RPMI8226 (cell line): ENCODE results near the gene TRABD2A.
A peak's percentile ranks its signal among the peaks of the same experiment; 100 is the strongest.
"Not testable (repeated sequence)": the region's sequence is repeated elsewhere in the genome, so short reads cannot be mapped to it uniquely, and the experiment has no call there.

Source experiments
- DNase-seq: peaks from one replicate; pipeline ENCODE4 v3.0.0-alpha.2; 2015

The TRABD2A gene

GRCh38 chr2:84811839-84812431 lies 68.9 kb downstream of the TRABD2A start:
- no peak for DNase-seq

GRCh38 chr2:84808279-84808678 lies 72.6 kb downstream of the TRABD2A start:
- no peak for DNase-seq

GRCh38 chr2:84807063-84807485 lies 73.8 kb downstream of the TRABD2A start:
- peak; percentile 8 for DNase-seq

GRCh38 chr2:84805250-84805958 lies 75.5 kb downstream of the TRABD2A start:
- DNase-seq = no peak

- DNase-seq = no peak
Observed at GRCh38 chr2:84801811-84802210, 79.1 kb downstream of the TRABD2A start.

GRCh38 chr2:84800194-84800805 lies 80.6 kb downstream of the TRABD2A start:
- no peak for DNase-seq

- DNase-seq = no peak
Observed at GRCh38 chr2:84799772-84800171, 81.1 kb downstream of the TRABD2A start.

GRCh38 chr2:84797271-84797670 lies 83.6 kb downstream of the TRABD2A start:
- DNase-seq = no peak

- DNase-seq = no peak
Observed at GRCh38 chr2:84796798-84797197, 84.1 kb downstream of the TRABD2A start.

- DNase-seq = no peak
Observed at GRCh38 chr2:84793641-84794040, 87.2 kb downstream of the TRABD2A start.

GRCh38 chr2:84792856-84793522 lies 87.9 kb downstream of the TRABD2A start:
- no peak for DNase-seq

- no peak for DNase-seq
Observed at GRCh38 chr2:84788498-84788897, 92.4 kb downstream of the TRABD2A start.

GRCh38 chr2:84788027-84788426 lies 92.9 kb downstream of the TRABD2A start:
- DNase-seq = no peak

- DNase-seq = no peak
Observed at GRCh38 chr2:84786601-84787000, 94.3 kb downstream of the TRABD2A start.

GRCh38 chr2:84785950-84786349 lies 94.9 kb downstream of the TRABD2A start:
- DNase-seq = no peak

GRCh38 chr2:84782717-84783442 lies 98.0 kb downstream of the TRABD2A start:
- no peak for DNase-seq

GRCh38 chr2:84781942-84782716 lies 98.8 kb downstream of the TRABD2A start:
- no peak for DNase-seq

GRCh38 chr2:84779781-84780180 lies 101.1 kb downstream of the TRABD2A start:
- no peak for DNase-seq

- no peak for DNase-seq
Observed at GRCh38 chr2:84778911-84779690, 101.8 kb downstream of the TRABD2A start.

- DNase-seq = no peak
Observed at GRCh38 chr2:84776011-84776410, 104.9 kb downstream of the TRABD2A start.

- DNase-seq = not testable (repeated sequence)
Observed at GRCh38 chr2:84773562-84773961, 107.3 kb downstream of the TRABD2A start.
